ENCODE results near the gene CTBP2. TPM values are rescaled to one million over a fixed set of nuclear protein-coding genes. Genes with fewer than 3 reads are reported as not detected.
A peak's percentile ranks its signal among the peaks of the same experiment; 100 is the strongest.

CTBP2 gene
- total RNA-seq, 1 experiment from 2014 or later: 191 TPM

GRCh38 chr10:125003146-125003900 lies 157.0 kb downstream of the CTBP2 start:
- Mint-ChIP-seq H3K4me3 (no peak overlapping the region), H3K36me3 (peaks cover 24% of the 10 kb centered on the region), H3K27me3 (ENCODE audit: low read depth) (no peaks in the 10 kb centered on the region), H3K4me1 (peaks cover 3% of the 10 kb centered on the region), H3K27ac (no peak overlapping the region), H3K9me3 (no peaks in the 10 kb centered on the region)
- DNase-seq (ENCODE audit: low spot score) (peak; percentile 21), ATAC-seq (0 out of 2 replicates have a peak, but pooled peaks have one; percentile 3)
- TF ChIP-seq JAZF1 (CRISPR knock-in tag; IDR thresholded peaks at IDR 0.05): no peak
- no peak for TF ChIP-seq SMAD4 (CRISPR knock-in tag; IDR thresholded peaks at IDR 0.05)
- no peak for TF ChIP-seq NFYB (CRISPR knock-in tag; conservative IDR thresholded peaks at IDR 0.05; ENCODE audit: low read depth)
- TF ChIP-seq RELA (CRISPR knock-in tag; IDR thresholded peaks at IDR 0.05; ENCODE audit: borderline replicate concordance): 0 out of 2 replicates have a peak, but pooled peaks have one; percentile 54
- no peak for TF ChIP-seq GTF2I (CRISPR knock-in tag; conservative IDR thresholded peaks at IDR 0.05)
- TF ChIP-seq FOXJ3 (CRISPR knock-in tag; IDR thresholded peaks at IDR 0.05; ENCODE audit: borderline replicate concordance): no peak
- TF ChIP-seq, protein P1, sequence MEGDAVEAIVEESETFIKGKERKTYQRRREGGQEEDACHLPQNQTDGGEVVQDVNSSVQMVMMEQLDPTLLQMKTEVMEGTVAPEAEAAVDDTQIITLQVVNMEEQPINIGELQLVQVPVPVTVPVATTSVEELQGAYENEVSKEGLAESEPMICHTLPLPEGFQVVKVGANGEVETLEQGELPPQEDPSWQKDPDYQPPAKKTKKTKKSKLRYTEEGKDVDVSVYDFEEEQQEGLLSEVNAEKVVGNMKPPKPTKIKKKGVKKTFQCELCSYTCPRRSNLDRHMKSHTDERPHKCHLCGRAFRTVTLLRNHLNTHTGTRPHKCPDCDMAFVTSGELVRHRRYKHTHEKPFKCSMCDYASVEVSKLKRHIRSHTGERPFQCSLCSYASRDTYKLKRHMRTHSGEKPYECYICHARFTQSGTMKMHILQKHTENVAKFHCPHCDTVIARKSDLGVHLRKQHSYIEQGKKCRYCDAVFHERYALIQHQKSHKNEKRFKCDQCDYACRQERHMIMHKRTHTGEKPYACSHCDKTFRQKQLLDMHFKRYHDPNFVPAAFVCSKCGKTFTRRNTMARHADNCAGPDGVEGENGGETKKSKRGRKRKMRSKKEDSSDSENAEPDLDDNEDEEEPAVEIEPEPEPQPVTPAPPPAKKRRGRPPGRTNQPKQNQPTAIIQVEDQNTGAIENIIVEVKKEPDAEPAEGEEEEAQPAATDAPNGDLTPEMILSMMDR (IDR thresholded peaks at IDR 0.05): peak; percentile 15; the same call in 1 of the 2 replicates
- POLR2A ChIA-PET: no interaction called here
- CTCF ChIA-PET: no interaction called here

DNA sequence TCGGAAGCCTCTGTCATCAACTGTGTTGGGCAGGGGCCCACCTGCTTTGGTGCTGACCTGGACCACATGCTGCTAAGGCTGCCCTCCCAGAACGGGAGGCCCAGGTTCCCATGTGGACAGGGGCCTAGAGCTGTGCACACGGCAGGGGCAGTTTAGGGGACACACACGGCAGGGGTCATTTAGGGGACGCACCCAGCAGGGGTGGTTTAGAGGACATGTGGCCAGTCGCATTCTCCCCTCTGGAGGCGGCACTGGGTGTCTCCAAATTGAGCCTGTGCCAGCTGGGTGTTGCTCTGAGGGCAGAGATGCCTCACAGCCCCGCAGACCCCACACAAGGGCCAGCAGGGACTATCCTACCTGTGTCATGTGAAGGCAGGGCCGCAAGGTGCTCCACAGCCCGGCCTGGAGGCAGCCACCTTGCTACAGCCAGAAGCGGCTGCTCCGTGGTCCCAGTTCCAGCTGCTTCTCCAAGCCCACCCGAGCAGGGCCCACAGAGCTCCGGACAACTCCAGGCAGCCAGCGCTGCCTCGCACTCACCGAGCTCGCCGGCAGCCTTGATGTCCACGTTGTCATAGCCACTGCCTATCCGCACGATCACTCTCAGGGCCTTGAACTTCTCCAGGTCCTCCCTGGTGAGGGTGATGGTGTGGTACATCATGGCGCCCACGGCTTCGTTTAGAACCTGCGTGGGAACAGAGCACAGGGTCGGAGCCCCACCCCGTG lies 157.8 kb downstream of the CTBP2 start:
- Mint-ChIP-seq H3K27me3 (ENCODE audit: low read depth) (no peaks in the 10 kb centered on the region), H3K9me3 (no peaks in the 10 kb centered on the region), H3K27ac (no peak overlapping the region), H3K4me1 (0 out of 2 replicates have a peak, but pooled peaks cover 2% of the 10 kb centered on the region), H3K36me3 (peaks cover 28% of the 10 kb centered on the region), H3K4me3 (no peak overlapping the region)
- POLR2A ChIA-PET: no interaction called here
- DNase-seq (ENCODE audit: low spot score) (peak; percentile 8), ATAC-seq (no peak)
- no peak for TF ChIP-seq SMAD3 (CRISPR knock-in tag; IDR thresholded peaks at IDR 0.05; ENCODE audit: borderline replicate concordance)
- TF ChIP-seq TP53 (CRISPR knock-in tag; IDR thresholded peaks at IDR 0.05): 0 out of 2 replicates have a peak, but pooled peaks have one; percentile 1
- CTCF ChIA-PET: interaction anchor here (0.7 to 1.0 kb wide), 2 partner anchors 10 to 46 kb away, joined by 3 read pairs; no protein-coding TSS in a partner anchor

DNA sequence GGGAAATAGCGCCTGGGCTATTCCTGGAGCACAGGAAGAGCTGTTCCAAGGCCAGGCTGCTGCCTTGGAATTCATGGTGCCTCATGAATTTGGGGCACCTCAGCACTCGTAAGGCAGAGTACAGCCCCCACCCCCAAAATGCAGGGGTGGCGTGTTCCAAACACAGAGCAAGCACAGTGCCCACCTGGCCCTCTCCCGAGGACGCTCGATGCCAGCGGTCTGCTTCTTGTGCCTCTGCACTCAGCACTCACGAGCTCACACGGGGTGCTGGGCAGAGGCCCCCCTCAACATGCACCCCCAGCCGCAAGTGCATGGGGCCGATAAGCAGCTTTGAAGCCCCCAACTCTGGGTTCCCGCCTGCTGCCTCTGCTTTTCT lies 158.3 kb downstream of the CTBP2 start:
- H3K9me3 Mint-ChIP-seq: no peaks in the 10 kb centered on the region
- peaks cover 32% of the 10 kb centered on the region for H3K36me3 Mint-ChIP-seq
- POLR2A ChIA-PET: no interaction called here
- H3K27me3 Mint-ChIP-seq (ENCODE audit: low read depth): no peaks in the 10 kb centered on the region
- CTCF ChIA-PET: interaction anchor here (0.7 to 1.0 kb wide), 2 partner anchors 9 to 46 kb away, joined by 3 read pairs; no protein-coding TSS in a partner anchor
- H3K4me1 Mint-ChIP-seq: 0 out of 2 replicates have a peak, but pooled peaks cover 2% of the 10 kb centered on the region
- H3K4me3 Mint-ChIP-seq: no peak overlapping the region
- ATAC-seq: no peak
- DNase-seq (ENCODE audit: low spot score): no peak
- TF ChIP-seq FOXP1 (CRISPR knock-in tag; IDR thresholded peaks at IDR 0.05; ENCODE audit: borderline replicate concordance) (0 out of 2 replicates have a peak, but pooled peaks have one; percentile 16), PRRX2 (CRISPR knock-in tag; IDR thresholded peaks at IDR 0.05) (no peak), TEAD4 (CRISPR knock-in tag; IDR thresholded peaks at IDR 0.05) (no peak), PRDM15 (CRISPR knock-in tag; IDR thresholded peaks at IDR 0.05) (no peak), ZBTB43 (CRISPR knock-in tag; IDR thresholded peaks at IDR 0.05) (no peak), NFYB (CRISPR knock-in tag; conservative IDR thresholded peaks at IDR 0.05; ENCODE audit: low read depth) (no peak)
- H3K27ac Mint-ChIP-seq: no peak overlapping the region

Measured in WTC11 (cell line).